ENCODE results near the gene CACHD1. TPM values are rescaled to one million over a fixed set of nuclear protein-coding genes. Genes with fewer than 3 reads are reported as not detected.

The CACHD1 gene
- total and polyA plus RNA-seq, 2 of the 8 experiments (the other 6 are each of a cell fraction or from before 2014, with no cell fraction given) = 22.2 to 42.5 TPM

DNA sequence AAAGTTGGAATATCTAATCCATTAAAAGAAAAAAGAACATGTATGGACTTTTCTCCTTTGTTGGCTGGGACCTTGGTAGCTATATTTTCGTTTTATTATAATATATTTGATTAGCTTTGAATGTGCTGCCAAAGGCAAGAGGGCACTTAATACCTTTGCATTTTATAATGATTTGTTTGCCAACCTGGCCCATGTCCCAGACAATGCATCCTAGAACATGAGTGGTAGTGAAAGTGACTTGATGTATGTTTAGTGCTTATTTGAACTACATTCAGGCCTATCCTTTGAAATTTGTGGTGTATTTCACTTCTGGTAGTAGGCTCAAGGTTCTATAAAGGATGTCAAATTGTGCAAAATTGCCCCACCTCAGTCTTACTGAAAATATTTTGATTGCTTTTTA is 25.9 kb downstream of the CACHD1 start:
- Histone ChIP-seq H3K9ac (replicated peaks in 1 of 4; ENCODE audit: extremely low read depth in 1 of 4, low read depth in 3 of 4, low read length in 3 of 4) (no peak overlapping the region), H3K4me3 (ENCODE audit: extremely low read depth in 1 of 4, insufficient read depth in 2 of 4, low read depth in 3 of 4, low read length in 4 of 4) (no peak overlapping the region), H3K4ac (replicated peaks; ENCODE audit: insufficient read length, low read depth, low read length) (no peak overlapping the region), H2BK12ac (ENCODE audit: low read depth, low read length) (no peak overlapping the region; the same call in 1 of the 2 replicates), H3K56ac (replicated peaks; ENCODE audit: insufficient read length, low read depth, low read length) (no peak overlapping the region), H3K23ac (ENCODE audit: insufficient read length) (no peak overlapping the region), H2AFZ (ENCODE audit: low read length) (no peak overlapping the region), H4K8ac (ENCODE audit: extremely low read depth, insufficient read depth, low read length) (no peak overlapping the region), H2BK20ac (ENCODE audit: low read length) (no peak overlapping the region), H3K23me2 (ENCODE audit: low read depth, low read length) (peaks cover 2% of the 10 kb centered on the region; the same call in 1 of the 2 replicates), H3K4me2 (ENCODE audit: insufficient read depth in 1 of 2, low read depth in 2 of 2, low read length in 2 of 2) (peak overlapping the region in 1 of 2 experiments; percentile 3; a peak in 2 of 4 replicates), H3K79me1 (ENCODE audit: low read depth, low read length) (peaks cover 6% of the 10 kb centered on the region; the same call in 1 of the 2 replicates), H4K5ac (ENCODE audit: insufficient read length, low read depth, low read length) (peak overlapping the region; percentile 34), H2BK120ac (replicated peaks; ENCODE audit: low read depth, low read length) (no peak overlapping the region), H2BK5ac (ENCODE audit: low read depth, low read length) (no peak overlapping the region), H3K18ac (ENCODE audit: extremely low read depth, low read length) (peak overlapping the region; percentile 63), H3K36me3 (ENCODE audit: control insufficient read depth in 2 of 4, insufficient read depth in 4 of 4, low read length in 3 of 4) (peaks cover 0 to 3% (median 0%) of the 10 kb centered on the region in 4 experiments; a peak in 1 of 8 replicates), H2BK15ac (ENCODE audit: low read length) (no peak overlapping the region), H3K9me3 (ENCODE audit: insufficient read depth in 2 of 2, low read depth in 1 of 2, low read length in 1 of 2) (no peaks in the 10 kb centered on the region), H4K91ac (replicated peaks; ENCODE audit: insufficient read length, low read length) (no peak overlapping the region), H3K14ac (ENCODE audit: insufficient read length) (no peak overlapping the region), H3K4me1 (replicated peaks in 1 of 4; ENCODE audit: control insufficient read depth in 3 of 4, insufficient read depth in 4 of 4, low read length in 3 of 4) (peaks cover 14 to 42% (median 29%) of the 10 kb centered on the region in 4 experiments), H3K27ac (ENCODE audit: low read depth, low read length) (no peak overlapping the region), H4K20me1 (replicated peaks in 1 of 2; ENCODE audit: control insufficient read depth in 1 of 2, insufficient read depth in 2 of 2, low read length in 2 of 2) (peaks cover 0 to 8% of the 10 kb centered on the region in 2 experiments), H2AK5ac (ENCODE audit: low read depth, low read length) (peak overlapping the region; percentile 17; the same call in 1 of the 2 replicates), H3K79me2 (ENCODE audit: control insufficient read depth in 1 of 2, insufficient read depth in 2 of 2, low read length in 2 of 2) (peaks cover 6 to 72% of the 10 kb centered on the region in 2 experiments; a peak in 3 of 4 replicates), H3K27me3 (replicated peaks in 1 of 4; ENCODE audit: control insufficient read depth in 3 of 4, extremely low read depth in 1 of 4, insufficient read depth in 3 of 4, low read length in 3 of 4) (no peaks in the 10 kb centered on the region)
- ChIA-PET POLR2A (ENCODE audit: partially characterized antibody) (interaction anchor here (1.3 to 3.3 kb wide), 3 partner anchors 18 to 24 kb away, joined by 3 to 27 read pairs (median 6); no protein-coding TSS in a partner anchor), CTCF (ENCODE audit: partially characterized antibody) (interaction anchor here (0.8 to 1.5 kb wide), 4 partner anchors 11 to 99 kb away, joined by 3 to 4 read pairs (median 4); no protein-coding TSS in a partner anchor)
- DNase-seq (ENCODE audit: low read depth in 1 of 2, low spot score in 2 of 2) (no peak), FAIRE-seq (no peak)
- WGBS, 2 experiments (ENCODE audit: extremely low coverage in 1 of 2, insufficient coverage in 1 of 2, insufficient read length in 1 of 2, insufficient replicate concordance in 2 of 2, low coverage in 1 of 2, low lambda C conversion rate in 2 of 2, missing lambda C conversion rate in 1 of 2) = 41% methylated on average over 1 of the region's 1 CpG; no CpG with 5 or more reads in 1 of the 2 experiments
- no peak for TF ChIP-seq BRCA1 (IDR thresholded peaks at IDR 0.05; ENCODE audit: low read depth, low read length)
- TF ChIP-seq, protein P1, sequence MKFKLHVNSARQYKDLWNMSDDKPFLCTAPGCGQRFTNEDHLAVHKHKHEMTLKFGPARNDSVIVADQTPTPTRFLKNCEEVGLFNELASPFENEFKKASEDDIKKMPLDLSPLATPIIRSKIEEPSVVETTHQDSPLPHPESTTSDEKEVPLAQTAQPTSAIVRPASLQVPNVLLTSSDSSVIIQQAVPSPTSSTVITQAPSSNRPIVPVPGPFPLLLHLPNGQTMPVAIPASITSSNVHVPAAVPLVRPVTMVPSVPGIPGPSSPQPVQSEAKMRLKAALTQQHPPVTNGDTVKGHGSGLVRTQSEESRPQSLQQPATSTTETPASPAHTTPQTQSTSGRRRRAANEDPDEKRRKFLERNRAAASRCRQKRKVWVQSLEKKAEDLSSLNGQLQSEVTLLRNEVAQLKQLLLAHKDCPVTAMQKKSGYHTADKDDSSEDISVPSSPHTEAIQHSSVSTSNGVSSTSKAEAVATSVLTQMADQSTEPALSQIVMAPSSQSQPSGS (IDR thresholded peaks at IDR 0.05; ENCODE audit: low read length) = no peak
- no peak for TF ChIP-seq CHD2 (IDR thresholded peaks at IDR 0.05; ENCODE audit: low read length)
- TF ChIP-seq, protein P2, sequence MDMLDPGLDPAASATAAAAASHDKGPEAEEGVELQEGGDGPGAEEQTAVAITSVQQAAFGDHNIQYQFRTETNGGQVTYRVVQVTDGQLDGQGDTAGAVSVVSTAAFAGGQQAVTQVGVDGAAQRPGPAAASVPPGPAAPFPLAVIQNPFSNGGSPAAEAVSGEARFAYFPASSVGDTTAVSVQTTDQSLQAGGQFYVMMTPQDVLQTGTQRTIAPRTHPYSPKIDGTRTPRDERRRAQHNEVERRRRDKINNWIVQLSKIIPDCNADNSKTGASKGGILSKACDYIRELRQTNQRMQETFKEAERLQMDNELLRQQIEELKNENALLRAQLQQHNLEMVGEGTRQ (IDR thresholded peaks at IDR 0.05; ENCODE audit: low read length) = no peak
- no peak for TF ChIP-seq GABPA (IDR thresholded peaks at IDR 0.05; ENCODE audit: borderline replicate concordance, insufficient read depth, low read length)
- no peak for TF ChIP-seq SIX5 (IDR thresholded peaks at IDR 0.05; ENCODE audit: low read depth, low read length)
- TF ChIP-seq MAFK (IDR thresholded peaks at IDR 0.05; ENCODE audit: low read depth, low read length) = no peak

Measured in H1 (cell line).